Activated naive CD4-positive, alpha-beta T cell treated with anti-CD3 and anti-CD28 coated beads for 36 hours (primary cell): ENCODE measurements around the gene HSPA4. TPM values are rescaled to one million over a fixed set of nuclear protein-coding genes. Genes with fewer than 3 reads are reported as not detected.

Experiments
- CTCF ChIA-PET: fragments of 350-600 bp; sonication (Branson Sonifier 250); formaldehyde crosslinking; loops from one replicate; lab custom pipeline; 2021; ENCODE audit warnings: antibody characterized with exemption; lab: Charles Lee
- DNase-seq: peaks from one replicate; pipeline ENCODE4 v3.0.0-alpha.2; 2020
- H3K27ac Mint-ChIP-seq: one replicate; pipeline ENCODE4 v1.8.0; 2021; ENCODE audit warnings: mild to moderate bottlenecking, mixed read lengths
- H3K27me3 Mint-ChIP-seq: one replicate; pipeline ENCODE4 v1.8.0; 2021; ENCODE audit warnings: low read depth, mixed read lengths
- H3K36me3 Mint-ChIP-seq: one replicate; pipeline ENCODE4 v1.8.0; 2021; ENCODE audit warnings: low read depth, mixed read lengths
- H3K4me1 Mint-ChIP-seq: one replicate; pipeline ENCODE4 v1.8.0; 2021; ENCODE audit warnings: low read depth, mixed read lengths
- H3K4me3 Mint-ChIP-seq: one replicate; pipeline ENCODE4 v1.8.0; 2021; ENCODE audit warnings: mild to moderate bottlenecking, moderate library complexity, mixed read lengths
- H3K9me3 Mint-ChIP-seq: one replicate; pipeline ENCODE4 v1.8.0; 2021; ENCODE audit warnings: mixed read lengths
- intact Hi-C: fragments of 100-400 bp; cut with micrococcal nuclease; formaldehyde crosslinking; loops from one replicate; pipeline ENCODE4 v1.15.1; 2023
- total RNA-seq, 2 experiments: library from RNA; stranded (reverse); gene quantifications; one replicate each; pipeline ENCODE4 v1.2.3, GENCODE V29; 2021

The HSPA4 gene
- total RNA-seq, 2 experiments from 2014 or later: 180 to 190 TPM

- Mint-ChIP-seq H3K9me3 (no peaks in the 10 kb centered on the region), H3K4me1 (peaks cover 5% of the 10 kb centered on the region), H3K27ac (no peak overlapping the region), H3K27me3 (no peaks in the 10 kb centered on the region), H3K36me3 (no peaks in the 10 kb centered on the region), H3K4me3 (no peak overlapping the region)
- DNase-seq: no peak
- intact Hi-C loops: no loop called here
- CTCF ChIA-PET: no interaction called here
Measured at GRCh38 chr5:133155326-133155969, 103.6 kb downstream of the HSPA4 start.

Other genes starting within 250 kb of the HSPA4 start
- not detected for gene SOWAHA, start 238.7 kb upstream of the HSPA4 start, total RNA-seq
- under 1 TPM; 0.21 to 0.64 TPM for gene SHROOM1, start 221.4 kb upstream of the HSPA4 start, total RNA-seq
- 1 to 10 TPM in 1 of 2 experiments, under 1 TPM in 1; 0.64 to 1.2 TPM for gene GDF9, start 185.5 kb upstream of the HSPA4 start, total RNA-seq
- gene UQCRQ, start 185.4 kb upstream of the HSPA4 start, total RNA-seq: 100 to 1,000 TPM; 677 to 784 TPM
- gene LEAP2, start 178.3 kb upstream of the HSPA4 start, total RNA-seq: 1 to 10 TPM; 1.8 to 2.0 TPM
- 10 to 100 TPM; 13.6 to 14.2 TPM for gene AFF4, start 88.4 kb upstream of the HSPA4 start, total RNA-seq
- 10 to 100 TPM; 23.5 to 27.0 TPM for gene ZCCHC10, start 25.5 kb upstream of the HSPA4 start, total RNA-seq